ENCODE results near the gene GAS6.

- no peak for TF ChIP-seq CTCF (IDR thresholded peaks at IDR 0.05)
- TF ChIP-seq POLR2A (IDR thresholded peaks at IDR 0.05) = no peak
These were observed 70.2 kb downstream of the GAS6 start for GRCh38 chr13:113793718-113794085.
